BE2C (cell line): ENCODE results near the gene GPER1.
"Not testable (repeated sequence)": the region's sequence is repeated elsewhere in the genome, so short reads cannot be mapped to it uniquely, and the experiment has no call there.

Source experiments
- DNase-seq: peaks from one replicate; pipeline ENCODE4 v3.0.0-alpha.2; 2020
- H3K27me3 ChIP-seq: fragments of 250-450 bp; sonication (Bioruptor Pico); 2 replicates; pipeline ENCODE4 v1.5.1; 2020; ENCODE audit warnings: mild to moderate bottlenecking
- H3K36me3 ChIP-seq: fragments of 250-450 bp; sonication (Bioruptor Pico); 2 replicates; pipeline ENCODE4 v1.5.1; 2020; ENCODE audit warnings: mild to moderate bottlenecking
- H3K4me1 ChIP-seq: fragments of 250-450 bp; sonication (Bioruptor Pico); 2 replicates; pipeline ENCODE4 v1.5.1; 2020
- H3K4me3 ChIP-seq: 2 replicates; pipeline ENCODE4 v1.5.1; 2011; ENCODE audit warnings: low read depth, low read length
- H3K9me3 ChIP-seq: fragments of 250-450 bp; sonication (Bioruptor Pico); 2 replicates; pipeline ENCODE4 v1.5.1; 2020
- CTCF ChIP-seq: IDR thresholded peaks from 2 replicates; pipeline ENCODE4 v1.5.1; 2012; ENCODE audit warnings: mild to moderate bottlenecking, low read depth, low read length

Gene GPER1

DNA sequence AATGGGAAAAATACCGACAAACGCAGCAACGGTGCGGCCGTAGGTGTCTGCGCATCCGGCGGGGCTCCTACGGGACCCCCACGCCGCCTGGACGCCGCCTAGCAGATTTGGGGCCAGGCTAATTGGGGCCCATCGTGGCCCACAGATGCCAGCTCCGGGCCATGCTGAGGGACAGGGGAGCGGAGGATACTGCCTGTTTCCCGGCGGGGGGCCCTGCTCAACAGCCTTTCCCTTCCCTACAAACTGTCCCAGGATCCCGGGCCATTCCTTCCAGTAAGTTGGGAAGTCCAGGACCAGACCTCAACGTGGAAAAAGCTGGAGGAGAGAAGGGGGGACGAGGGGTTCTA lies 21.7 kb upstream of the GPER1 start:
- Histone ChIP-seq H3K4me3 (no peak overlapping the region), H3K9me3 (no peaks in the 10 kb centered on the region), H3K36me3 (no peaks in the 10 kb centered on the region), H3K4me1 (peaks cover 5% of the 10 kb centered on the region), H3K27me3 (no peaks in the 10 kb centered on the region)
- no peak for DNase-seq
- no peak for TF ChIP-seq CTCF

- Histone ChIP-seq H3K9me3 (no peaks in the 10 kb centered on the region), H3K36me3 (no peaks in the 10 kb centered on the region), H3K4me1 (peaks cover 5% of the 10 kb centered on the region), H3K4me3 (no peak overlapping the region), H3K27me3 (no peaks in the 10 kb centered on the region)
- no peak for DNase-seq
- no peak for TF ChIP-seq CTCF
These were observed 19.9 kb upstream of the GPER1 start for GRCh38 chr7:1068013-1068412.

DNA sequence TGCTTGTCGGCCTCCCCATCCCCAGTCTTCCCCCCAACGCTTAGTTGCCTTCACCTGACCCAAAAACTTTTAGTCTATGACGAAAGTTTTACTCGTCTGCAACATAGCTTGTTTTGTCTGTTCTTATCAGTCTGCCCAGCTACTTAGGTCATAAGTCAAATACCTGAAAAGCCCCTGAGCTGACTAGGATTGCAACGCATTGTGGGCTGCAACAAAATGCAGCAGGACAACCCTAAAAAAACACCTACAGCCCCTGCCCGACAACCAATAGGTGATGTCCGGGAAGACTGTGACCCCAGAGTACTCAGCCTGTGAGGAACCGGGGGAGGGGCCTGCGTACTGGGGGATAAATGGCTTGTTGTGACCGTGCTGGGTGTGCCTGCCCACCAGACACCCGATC lies 19.3 kb upstream of the GPER1 start:
- Histone ChIP-seq H3K27me3 (no peaks in the 10 kb centered on the region), H3K4me3 (no peak overlapping the region), H3K36me3 (no peaks in the 10 kb centered on the region), H3K9me3 (no peaks in the 10 kb centered on the region), H3K4me1 (peaks cover 5% of the 10 kb centered on the region)
- no peak for DNase-seq
- no peak for TF ChIP-seq CTCF

- no peak for TF ChIP-seq CTCF
These were observed 17.3 kb upstream of the GPER1 start for GRCh38 chr7:1070544-1071011.

GRCh38 chr7:1071731-1072254 lies 16.1 kb upstream of the GPER1 start:
- Histone ChIP-seq H3K9me3 (no peaks in the 10 kb centered on the region), H3K27me3 (no peaks in the 10 kb centered on the region), H3K4me3 (no peak overlapping the region), H3K36me3 (no peaks in the 10 kb centered on the region), H3K4me1 (no peaks in the 10 kb centered on the region)
- no peak for TF ChIP-seq CTCF
- DNase-seq = no peak

More at GRCh38 chr7:1070544-1071011, 17.3 kb upstream of the GPER1 start:
- no peak for DNase-seq
- Histone ChIP-seq H3K36me3 (no peaks in the 10 kb centered on the region), H3K4me3 (no peak overlapping the region), H3K9me3 (no peaks in the 10 kb centered on the region), H3K27me3 (no peaks in the 10 kb centered on the region), H3K4me1 (peaks cover 1% of the 10 kb centered on the region)

DNA sequence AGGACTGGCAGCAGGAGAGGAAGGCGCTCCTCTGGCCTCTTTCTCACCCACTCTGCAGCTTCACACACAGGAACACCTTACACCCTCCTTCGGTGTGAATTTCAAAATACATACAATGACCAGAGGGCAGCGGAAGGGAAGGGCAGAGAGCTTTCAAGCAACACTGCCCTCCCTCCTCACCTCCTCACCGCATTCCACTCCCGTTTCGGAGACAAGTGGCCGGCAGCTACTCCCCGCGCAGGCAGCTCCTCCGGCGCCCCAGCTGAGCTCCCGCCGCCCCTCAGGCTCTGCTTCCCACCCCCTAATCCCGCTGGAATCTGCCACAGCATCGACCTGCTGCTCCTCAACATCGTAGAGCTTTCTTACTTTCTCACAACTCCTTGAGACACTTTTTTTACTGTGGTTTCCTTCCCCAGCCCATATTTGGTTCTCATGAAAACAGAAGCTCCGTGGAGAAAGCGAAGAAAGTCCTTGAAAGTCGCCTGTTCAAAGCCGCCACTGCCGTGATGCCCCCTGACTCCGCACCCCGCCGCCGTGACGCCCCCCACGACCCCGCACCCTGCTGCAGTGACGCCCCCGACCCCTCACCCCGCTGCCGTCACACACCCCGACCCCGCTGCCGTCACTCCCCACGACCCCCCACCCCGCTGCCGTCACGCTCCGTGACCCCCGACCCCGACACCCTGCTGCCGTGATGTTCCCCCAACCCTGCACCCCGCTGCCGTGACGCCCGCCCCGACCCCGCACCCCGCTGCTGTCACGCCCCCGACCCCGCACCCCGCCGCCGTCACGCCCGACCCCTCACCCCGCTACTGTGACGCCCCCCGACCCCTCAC lies 14.6 kb upstream of the GPER1 start:
- DNase-seq = no peak
- Histone ChIP-seq H3K27me3 (no peaks in the 10 kb centered on the region), H3K9me3 (no peaks in the 10 kb centered on the region), H3K4me3 (no peak overlapping the region), H3K36me3 (no peaks in the 10 kb centered on the region), H3K4me1 (no peaks in the 10 kb centered on the region)
- TF ChIP-seq CTCF = no peak

DNA sequence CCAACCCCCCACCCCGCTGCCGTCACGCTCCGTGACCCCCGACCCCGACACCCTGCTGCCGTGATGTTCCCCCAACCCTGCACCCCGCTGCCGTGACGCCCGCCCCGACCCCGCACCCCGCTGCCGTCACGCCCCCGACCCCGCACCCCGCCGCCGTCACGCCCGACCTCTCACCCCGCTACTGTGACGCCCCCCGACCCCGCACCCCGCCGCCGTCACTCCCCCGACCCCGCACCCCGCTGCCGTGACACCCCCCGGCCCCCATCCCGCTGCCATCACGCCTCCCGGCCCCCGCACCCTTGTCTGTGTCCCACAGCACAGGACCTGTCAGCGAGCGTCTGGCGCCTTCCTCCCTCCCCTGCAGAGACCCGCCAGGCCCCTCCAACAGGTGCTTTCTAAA lies 13.9 kb upstream of the GPER1 start:
- H3K27me3 ChIP-seq, H3K9me3 ChIP-seq, H3K36me3 ChIP-seq, H3K4me3 ChIP-seq, H3K4me1 ChIP-seq, DNase-seq: not testable (repeated sequence)
